Measurements from ENCODE around the gene TAX1BP3.

DNA sequence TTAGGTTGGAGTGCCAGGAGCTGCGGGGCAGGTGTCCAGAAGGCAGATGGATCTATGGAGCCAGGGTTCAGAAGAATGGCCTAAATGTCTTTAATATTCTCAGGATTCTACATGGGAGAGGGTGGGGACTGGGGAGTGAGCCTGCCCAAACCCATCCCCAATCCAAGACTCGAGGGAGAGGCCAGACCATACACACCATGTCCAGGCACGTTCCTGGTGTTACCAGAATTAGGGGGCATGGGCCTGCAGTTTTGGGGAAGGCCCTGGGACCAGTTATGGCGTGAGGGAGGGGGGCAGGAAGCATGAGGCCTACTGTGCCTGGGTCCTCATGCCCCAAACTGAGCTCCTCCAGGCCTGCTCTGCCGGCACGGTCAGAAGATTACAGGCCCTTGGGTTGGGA is 1.9 kb downstream of the TAX1BP3 start:
- TF ChIP-seq YY2 (tag by site-specific recombination; IDR thresholded peaks at IDR 0.05): no peak
- no peak for TF ChIP-seq ZBTB7A (tag by site-specific recombination; IDR thresholded peaks at IDR 0.05; ENCODE audit: low read depth)
- TF ChIP-seq RBAK (tag by site-specific recombination; IDR thresholded peaks at IDR 0.05): no peak
- no peak for TF ChIP-seq ZNF792 (tag by site-specific recombination; IDR thresholded peaks at IDR 0.05)
- TF ChIP-seq CTCF (tag by site-specific recombination; IDR thresholded peaks at IDR 0.05): no peak
- no peak for TF ChIP-seq REPIN1 (tag by site-specific recombination; IDR thresholded peaks at IDR 0.05; ENCODE audit: low read depth)
- TF ChIP-seq TCF7L2 (IDR thresholded peaks at IDR 0.05; ENCODE audit: borderline replicate concordance, low read depth, low read length): no peak
- TF ChIP-seq OSR2 (tag by site-specific recombination; IDR thresholded peaks at IDR 0.05): no peak
- TF ChIP-seq PRDM10 (tag by site-specific recombination; IDR thresholded peaks at IDR 0.05): no peak
- TF ChIP-seq ZBTB49 (tag by site-specific recombination; IDR thresholded peaks at IDR 0.05; ENCODE audit: low read depth): no peak

All from HEK293 (cell line).